ENCODE measurements around the gene KCNMB2. TPM values are rescaled to one million over a fixed set of nuclear protein-coding genes. Genes with fewer than 3 reads are reported as not detected.

The KCNMB2 gene
- total RNA-seq, 1 donor from 2014 or later: 15.2 TPM

DNA sequence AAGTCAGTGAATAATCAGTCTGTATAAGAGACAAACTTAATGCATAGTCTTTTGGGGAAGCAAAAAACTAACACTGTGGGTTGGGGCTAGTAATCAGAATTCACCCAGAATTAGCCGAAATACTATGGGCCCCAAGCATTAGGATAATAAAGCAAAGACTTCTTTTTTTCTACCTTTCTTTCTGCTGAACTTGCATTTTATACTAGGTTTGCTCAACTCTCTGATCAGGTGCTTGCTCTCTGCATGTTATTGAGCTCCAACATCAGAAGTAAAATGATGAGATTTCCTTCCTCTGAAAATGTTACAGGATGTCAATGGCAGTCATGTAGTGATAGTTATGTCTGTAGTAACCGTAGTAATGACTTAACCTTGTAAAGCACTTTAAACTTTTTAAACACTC lies 216.6 kb downstream of the KCNMB2 start:
- DNase-seq (ENCODE audit: low spot score): no peak

DNA sequence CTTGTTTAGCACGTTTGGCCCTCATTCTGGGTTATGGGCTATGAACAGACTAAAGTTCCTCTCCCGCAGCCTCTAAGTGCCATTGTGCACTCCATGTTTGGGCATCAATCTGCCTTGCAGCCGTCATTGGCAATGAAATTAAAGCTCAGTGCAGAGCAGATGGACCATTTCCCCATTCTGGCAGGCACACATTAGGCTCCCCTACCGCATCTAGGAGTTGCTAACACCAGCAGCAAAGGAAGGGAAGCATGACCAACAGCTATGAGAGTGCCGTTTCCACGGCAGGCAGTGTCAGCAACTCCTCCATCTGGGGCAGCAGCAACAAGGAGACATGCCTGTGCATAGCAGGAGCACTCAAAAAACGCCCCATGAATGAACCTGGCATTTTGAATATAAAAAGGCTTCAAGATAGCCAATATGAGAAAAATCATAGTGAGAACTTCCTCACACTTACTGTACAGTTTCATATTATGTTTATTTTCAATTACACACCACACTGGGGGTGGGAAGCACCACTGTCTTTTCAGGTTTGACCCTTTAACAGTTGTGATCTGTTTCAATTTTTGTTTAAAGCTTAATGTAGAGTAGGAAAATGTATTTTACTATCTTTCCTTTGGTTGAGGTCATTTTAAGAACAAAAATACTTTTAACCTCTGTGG lies 218.7 kb downstream of the KCNMB2 start:
- no peak for DNase-seq (ENCODE audit: low spot score)

DNA sequence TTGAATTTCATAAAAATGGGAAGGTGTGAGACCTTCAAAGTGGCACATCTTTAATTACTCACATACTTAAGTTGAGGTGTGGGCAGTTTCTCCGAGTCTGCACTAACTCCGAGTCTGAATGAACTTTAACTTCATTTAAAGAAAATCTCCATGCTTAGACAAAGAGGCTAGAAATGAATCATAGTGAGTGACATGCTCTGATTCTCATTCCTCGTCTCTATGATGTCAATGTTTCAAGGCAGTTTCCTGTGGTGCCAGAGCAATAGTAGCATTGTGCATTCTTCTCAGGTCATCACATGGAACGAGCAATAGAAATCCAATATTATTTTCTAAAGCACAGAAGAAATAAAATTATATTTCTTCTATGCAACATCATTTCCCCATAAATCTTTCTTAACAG lies 224.8 kb downstream of the KCNMB2 start:
- no peak for DNase-seq (ENCODE audit: low spot score)

DNA sequence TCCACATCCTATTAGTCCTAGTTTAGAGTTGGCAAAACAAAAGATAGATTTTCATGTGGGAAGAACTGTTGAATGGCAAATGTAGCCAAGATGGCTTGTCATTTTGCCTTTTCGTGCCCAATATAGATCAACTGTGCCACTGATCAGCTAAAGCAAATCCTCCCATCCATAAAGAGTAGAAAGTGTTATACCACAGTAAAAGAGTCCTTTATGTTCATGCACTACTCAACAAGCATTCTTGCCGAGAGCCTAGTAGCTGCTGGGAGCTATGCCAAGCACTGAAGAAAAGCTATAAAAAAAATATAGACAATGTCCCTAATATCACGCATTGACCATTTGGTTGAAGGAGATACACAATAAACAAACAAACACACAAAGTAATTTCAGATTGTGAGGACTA lies 225.2 kb downstream of the KCNMB2 start:
- no peak for DNase-seq (ENCODE audit: low spot score)

- no peak for DNase-seq (ENCODE audit: low spot score)
These were observed 226.1 kb downstream of the KCNMB2 start for GRCh38 chr3:178762385-178762784.

- no peak for DNase-seq (ENCODE audit: low spot score)
These were observed 229.2 kb downstream of the KCNMB2 start for GRCh38 chr3:178765472-178765871.

GRCh38 chr3:178767581-178767980 lies 231.3 kb downstream of the KCNMB2 start:
- no peak for DNase-seq (ENCODE audit: low spot score)

DNA sequence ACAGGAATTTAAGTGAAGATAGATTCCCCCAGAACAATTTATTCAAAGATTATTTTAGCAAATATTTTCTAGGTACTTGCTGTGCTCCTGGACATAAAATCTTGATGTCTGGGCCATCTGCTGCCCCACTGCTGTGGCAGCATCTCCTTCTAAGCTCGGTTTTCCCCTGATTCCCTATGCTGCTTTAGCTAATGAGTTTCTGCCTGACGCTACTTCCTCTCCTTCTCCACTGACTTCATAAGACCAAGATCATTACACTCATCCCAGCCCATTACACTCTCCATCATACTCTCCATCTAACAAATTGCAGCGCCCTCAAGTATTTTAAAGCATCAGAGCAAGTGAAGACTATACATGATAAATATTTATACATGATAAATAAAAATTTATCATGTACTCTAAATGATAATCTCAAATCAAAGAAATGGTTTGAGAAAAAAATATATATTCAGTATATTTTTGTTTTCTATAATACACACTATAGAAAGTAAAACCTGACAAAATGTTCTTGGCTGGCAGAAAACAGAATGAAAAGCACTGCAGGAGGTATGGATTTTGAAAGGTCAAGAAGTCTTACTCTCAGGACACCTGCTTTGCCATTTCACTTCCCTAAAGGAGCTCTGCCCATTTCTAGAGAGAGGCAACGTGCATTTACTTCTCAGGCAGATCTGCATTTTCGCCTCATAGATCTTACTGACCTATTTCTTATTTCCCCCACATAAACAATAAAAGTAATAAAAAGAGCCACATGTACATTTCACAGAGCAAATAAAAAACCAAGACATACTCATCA lies 232.0 kb downstream of the KCNMB2 start:
- DNase-seq (ENCODE audit: low spot score): no peak

GRCh38 chr3:178771511-178771910 lies 235.3 kb downstream of the KCNMB2 start:
- no peak for DNase-seq (ENCODE audit: low spot score)

- no peak for DNase-seq (ENCODE audit: low spot score)
These were observed 236.5 kb downstream of the KCNMB2 start for GRCh38 chr3:178772746-178773145.

- no peak for DNase-seq (ENCODE audit: low spot score)
These were observed 237.1 kb downstream of the KCNMB2 start for GRCh38 chr3:178773358-178773757.

DNA sequence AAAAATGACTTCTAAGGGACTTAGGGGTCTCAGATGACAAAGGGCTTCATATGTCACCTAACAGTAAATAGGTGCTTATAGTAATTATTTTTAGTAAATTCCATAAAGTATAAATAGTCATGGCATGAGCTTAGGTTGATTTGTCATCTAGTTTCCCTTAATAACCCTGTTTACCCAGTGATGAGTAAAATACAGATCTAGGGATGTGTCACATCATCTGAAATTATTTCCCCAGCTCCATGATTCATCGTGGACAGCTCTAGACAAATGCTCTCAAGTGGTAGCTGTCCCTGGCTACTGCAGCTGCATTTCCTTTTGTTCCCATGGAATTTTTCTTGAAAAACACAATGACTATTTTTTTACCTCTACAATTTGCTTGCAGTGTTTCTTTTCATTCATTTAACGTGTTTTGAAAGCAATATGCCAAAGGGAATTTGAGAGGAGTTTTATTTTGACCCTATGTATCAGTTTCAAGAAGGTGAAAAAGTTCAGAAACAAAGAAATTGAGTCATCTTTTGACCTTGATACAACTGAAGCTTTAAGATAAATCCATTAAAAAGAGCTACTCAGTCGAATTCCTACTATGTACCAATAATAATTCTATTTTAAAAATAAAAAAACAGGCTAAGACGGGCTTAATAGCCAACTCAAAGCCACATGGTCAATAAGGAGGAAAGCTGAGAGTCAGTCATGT lies 241.6 kb downstream of the KCNMB2 start:
- no peak for DNase-seq (ENCODE audit: low spot score)

DNA sequence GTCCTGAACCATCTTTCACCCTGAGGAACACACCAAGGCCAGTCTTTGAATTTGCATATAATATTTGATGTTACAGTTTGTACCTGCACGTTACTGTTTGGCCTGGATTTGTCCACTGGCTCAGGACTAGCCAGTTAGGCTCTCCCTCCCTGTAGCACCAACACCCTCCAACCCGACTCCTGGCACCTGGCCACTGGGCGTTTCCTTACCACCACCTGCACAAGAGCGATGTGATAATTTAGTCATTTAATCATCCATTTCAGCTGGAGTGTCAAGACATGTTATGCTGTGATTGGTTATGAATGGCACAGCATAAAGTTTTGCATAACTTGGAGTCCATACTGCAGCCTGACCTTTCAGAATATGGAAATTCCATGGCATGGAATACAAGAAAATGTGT lies 242.4 kb downstream of the KCNMB2 start:
- no peak for DNase-seq (ENCODE audit: low spot score)

GRCh38 chr3:178785961-178786360 lies 249.7 kb downstream of the KCNMB2 start:
- DNase-seq (ENCODE audit: low spot score): no peak

DNA sequence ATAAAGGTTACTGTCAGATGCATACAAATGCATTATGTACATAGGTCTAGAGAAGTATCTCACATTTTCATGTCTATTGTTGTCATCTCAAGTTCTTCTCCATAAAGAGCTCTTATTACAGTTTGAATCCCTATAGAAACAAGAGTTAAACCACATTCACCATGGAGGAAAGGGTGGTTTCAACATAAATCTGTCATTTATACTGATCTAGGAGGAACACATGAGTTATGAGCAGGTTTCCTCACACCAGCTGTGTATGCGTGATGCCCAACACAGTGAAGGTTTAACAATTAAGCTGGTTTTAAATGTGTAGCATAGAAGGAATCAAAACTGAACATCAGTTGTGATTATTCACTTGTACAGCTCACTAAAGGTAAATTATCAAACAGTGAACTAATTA lies 251.7 kb downstream of the KCNMB2 start:
- DNase-seq (ENCODE audit: low spot score): no peak

GRCh38 chr3:178794711-178795110 lies 258.5 kb downstream of the KCNMB2 start:
- no peak for DNase-seq (ENCODE audit: low spot score)

DNA sequence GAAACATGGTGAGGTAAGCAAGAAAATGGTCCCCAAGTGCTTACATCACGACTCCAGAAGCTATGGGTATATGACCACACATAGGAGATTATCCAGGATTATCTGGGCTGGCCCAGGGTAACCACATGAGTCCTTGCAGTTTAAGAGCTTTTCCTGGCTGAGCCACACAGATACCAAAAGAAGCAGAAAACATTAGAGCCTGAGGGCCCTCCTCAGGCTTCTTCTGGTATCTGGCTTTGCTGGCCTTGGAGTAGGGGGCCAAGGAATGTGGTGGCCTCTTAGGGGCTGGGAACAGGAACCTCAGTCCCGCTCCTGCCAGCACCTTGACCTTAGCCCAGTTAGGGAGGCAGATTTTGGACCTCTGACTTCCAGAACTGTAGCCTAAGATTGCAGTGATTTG lies 259.1 kb downstream of the KCNMB2 start:
- DNase-seq (ENCODE audit: low spot score): peak; percentile 3

DNA sequence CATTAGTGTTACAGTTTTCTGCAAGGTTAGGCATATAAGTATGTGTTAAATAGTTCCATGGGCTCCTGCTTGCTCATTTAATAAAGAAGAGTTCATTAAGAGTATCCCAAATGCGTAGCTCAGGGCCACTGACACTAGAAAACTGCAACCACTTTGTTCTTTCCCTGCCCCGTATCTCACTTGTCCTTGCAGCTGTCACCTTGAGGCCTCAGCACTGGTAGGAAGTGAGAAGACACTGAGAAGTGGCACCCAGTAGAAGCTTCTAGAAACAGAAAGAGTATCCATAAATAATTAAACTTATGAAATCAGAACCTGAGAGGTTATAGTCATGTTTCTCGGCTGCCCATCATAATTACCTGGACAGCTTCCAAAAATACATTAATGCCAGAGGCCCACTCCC lies 266.0 kb downstream of the KCNMB2 start:
- no peak for DNase-seq (ENCODE audit: low spot score)

- no peak for DNase-seq (ENCODE audit: low spot score)
These were observed 266.9 kb downstream of the KCNMB2 start for GRCh38 chr3:178802993-178803693.

DNA sequence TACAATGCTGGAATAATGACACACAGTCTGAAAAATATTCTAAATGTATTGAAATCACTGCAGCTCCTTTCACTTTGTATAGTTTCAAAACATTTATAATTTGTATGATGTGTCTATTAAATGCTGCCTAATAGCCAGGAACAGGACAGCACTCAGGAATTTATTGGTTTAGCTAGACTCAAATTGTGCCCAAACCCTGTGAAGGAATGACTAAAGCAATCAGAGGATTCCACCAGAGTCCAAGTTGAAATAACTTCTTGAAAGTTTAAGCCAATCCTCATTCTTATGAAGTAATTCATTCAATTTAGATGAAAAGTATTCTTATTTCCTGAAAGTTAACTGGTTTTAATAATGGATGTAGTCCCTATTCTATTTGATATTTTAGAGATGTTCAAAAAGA lies 268.4 kb downstream of the KCNMB2 start:
- DNase-seq (ENCODE audit: low spot score): no peak

GRCh38 chr3:178805741-178806140 lies 269.5 kb downstream of the KCNMB2 start:
- no peak for DNase-seq (ENCODE audit: low spot score)

DNA sequence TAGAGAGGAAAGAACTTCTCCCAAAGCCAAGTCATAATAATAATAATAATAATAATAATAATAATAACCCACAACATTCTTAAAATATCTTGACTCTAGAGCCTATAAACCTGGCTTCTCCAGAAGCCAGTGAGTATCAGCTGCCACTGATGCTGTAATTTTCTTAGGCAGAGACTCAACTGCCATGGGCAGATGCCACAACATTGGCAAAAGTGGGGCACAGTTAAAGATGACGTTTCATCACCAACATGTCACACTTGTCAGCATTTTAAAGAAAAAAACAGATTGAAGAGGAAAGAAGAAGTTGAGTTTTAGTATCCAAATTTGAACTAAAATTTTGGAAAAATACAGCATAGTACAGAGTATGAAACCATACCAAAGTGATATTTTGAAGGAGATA lies 270.4 kb downstream of the KCNMB2 start:
- DNase-seq (ENCODE audit: low spot score): no peak
